Testis (tissue), 2 donors: ENCODE results near the gene PMF1.

Source experiments
- POLR2A ChIP-seq: fragments of 450-650 bp; IDR thresholded peaks from one replicate; pipeline ENCODE4 v1.6.1; 2017; ENCODE audit warnings: antibody characterized with exemption, mild to moderate bottlenecking, moderate library complexity
- TF ChIP-seq, protein P1 (sequence below), 3 experiments: fragments of 450-650 bp in 2 of 3; fragments of 200-600 bp in 1 of 3; sonication (generic) in 1 of 3; IDR thresholded peaks; one replicate each; pipeline ENCODE4 v1.5.1; 2016 to 2019; ENCODE audit warnings: antibody characterized with exemption in 3 of 3, mild to moderate bottlenecking in 2 of 3, moderate library complexity in 1 of 3

DNA sequence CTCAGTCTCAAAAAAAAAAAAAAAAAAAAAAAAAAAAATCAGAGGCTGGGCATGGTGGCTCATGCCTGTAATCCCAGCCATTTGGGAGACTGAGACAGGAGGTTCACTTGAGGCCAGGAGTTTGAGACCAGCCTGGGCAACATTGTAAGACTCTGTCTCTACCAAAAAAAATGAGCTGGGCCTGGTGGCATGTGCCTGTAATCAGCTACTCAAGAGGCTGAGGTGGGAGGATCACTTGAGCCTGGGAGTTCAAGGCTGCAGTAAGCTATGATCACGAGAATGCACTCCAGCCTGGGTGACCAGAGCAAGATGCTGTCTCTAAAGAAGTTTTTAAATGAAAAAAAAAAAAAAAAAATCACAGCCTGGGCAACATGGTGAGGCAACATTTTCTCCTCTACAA, 49.1 kb upstream of the PMF1 start:
- TF ChIP-seq, protein P1, sequence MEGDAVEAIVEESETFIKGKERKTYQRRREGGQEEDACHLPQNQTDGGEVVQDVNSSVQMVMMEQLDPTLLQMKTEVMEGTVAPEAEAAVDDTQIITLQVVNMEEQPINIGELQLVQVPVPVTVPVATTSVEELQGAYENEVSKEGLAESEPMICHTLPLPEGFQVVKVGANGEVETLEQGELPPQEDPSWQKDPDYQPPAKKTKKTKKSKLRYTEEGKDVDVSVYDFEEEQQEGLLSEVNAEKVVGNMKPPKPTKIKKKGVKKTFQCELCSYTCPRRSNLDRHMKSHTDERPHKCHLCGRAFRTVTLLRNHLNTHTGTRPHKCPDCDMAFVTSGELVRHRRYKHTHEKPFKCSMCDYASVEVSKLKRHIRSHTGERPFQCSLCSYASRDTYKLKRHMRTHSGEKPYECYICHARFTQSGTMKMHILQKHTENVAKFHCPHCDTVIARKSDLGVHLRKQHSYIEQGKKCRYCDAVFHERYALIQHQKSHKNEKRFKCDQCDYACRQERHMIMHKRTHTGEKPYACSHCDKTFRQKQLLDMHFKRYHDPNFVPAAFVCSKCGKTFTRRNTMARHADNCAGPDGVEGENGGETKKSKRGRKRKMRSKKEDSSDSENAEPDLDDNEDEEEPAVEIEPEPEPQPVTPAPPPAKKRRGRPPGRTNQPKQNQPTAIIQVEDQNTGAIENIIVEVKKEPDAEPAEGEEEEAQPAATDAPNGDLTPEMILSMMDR (IDR thresholded peaks at IDR 0.05) = no peak
- TF ChIP-seq POLR2A = no peak
